ENCODE results near the gene BEGAIN. TPM values are rescaled to one million over a fixed set of nuclear protein-coding genes. Genes with fewer than 3 reads are reported as not detected.

The BEGAIN gene
- total and polyA plus RNA-seq, 2 donors (not counting 3 experiments of a cell fraction or from before 2014, with no cell fraction given), result 0.49 TPM; not detected in 1

DNA sequence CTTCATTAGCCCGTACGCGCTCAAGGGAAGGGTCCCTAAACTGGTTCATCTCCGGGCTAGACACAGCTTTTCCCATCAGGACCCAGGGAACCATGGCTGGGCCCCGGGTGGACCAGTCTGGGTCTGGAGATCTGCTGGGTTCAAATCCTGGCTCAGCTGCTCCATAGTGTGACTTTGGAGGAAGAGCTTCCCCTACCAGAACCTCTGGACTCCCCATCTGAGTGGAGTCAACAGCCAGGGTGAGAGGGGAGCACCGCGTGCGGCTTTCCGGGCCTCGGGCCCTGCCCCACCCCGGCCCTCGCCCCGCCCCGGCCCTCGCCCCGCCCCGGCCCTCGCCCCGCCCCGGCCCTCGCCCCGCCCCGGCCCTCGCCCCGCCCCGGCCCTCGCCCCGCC, 41.2 kb downstream of the BEGAIN start:
- H3K9me1 ChIP-seq (replicated peaks; ENCODE audit: control insufficient read depth, extremely low read depth, insufficient read depth, low read length), result no peaks in the 10 kb centered on the region
- ChIA-PET POLR2A (interaction anchor here (0.6 to 0.7 kb wide), 2 partner anchors 25 to 517 kb away, joined by 3 to 6 read pairs; no protein-coding TSS in a partner anchor), CTCF (interaction anchor here (1.0 to 1.5 kb wide), 4 partner anchors 10 to 162 kb away, joined by 4 to 9 read pairs (median 5); no protein-coding TSS in a partner anchor)
- intact Hi-C loops (cut with micrococcal nuclease) (loop anchor here (5.0 to 10.0 kb wide), 2 partner anchors 131 to 159 kb away; no protein-coding TSS in a partner anchor), dilution Hi-C loops (cut with MboI; ENCODE audit: extremely low pct_ligation_motif_present, low sequenced_read_pairs) (no loop called here)
- H3K36me3 ChIP-seq (ENCODE audit: control insufficient read depth in 2 of 2, extremely low read depth in 1 of 2, insufficient read depth in 2 of 2, low read length in 2 of 2), result no peaks in the 10 kb centered on the region
- no peak overlapping the region for H3K27ac ChIP-seq (ENCODE audit: insufficient read depth, low read depth, low read length)
- FAIRE-seq (peak; percentile 47), DNase-seq (ENCODE audit: low read depth, low spot score) (no peak)
- no peaks in the 10 kb centered on the region for H3K79me2 ChIP-seq (ENCODE audit: control insufficient read depth, insufficient read depth, low read length)
- no peaks in the 10 kb centered on the region for H3K27me3 ChIP-seq (ENCODE audit: control insufficient read depth in 2 of 2, insufficient read depth in 2 of 2, low read length in 2 of 2)
- no TSS peak for BruUV-seq (replicated peaks)
- peak overlapping the region; percentile 98 for H2AFZ ChIP-seq (ENCODE audit: low read depth, low read length)
- H3K4me3 ChIP-seq (replicated peaks in 1 of 3; ENCODE audit: insufficient read depth in 1 of 3, low read depth in 1 of 3, low read length in 3 of 3), result no peak overlapping the region
- no peaks in the 10 kb centered on the region for H4K20me1 ChIP-seq (replicated peaks; ENCODE audit: control insufficient read depth, extremely low read depth, insufficient read depth, low read length)
- no peak overlapping the region for H3K4me2 ChIP-seq (ENCODE audit: insufficient read depth, low read length)
- peaks cover 6% of the 10 kb centered on the region for H3K4me1 ChIP-seq (ENCODE audit: control insufficient read depth, extremely low read depth, insufficient read depth, low read length)
- H3K9me3 ChIP-seq (replicated peaks; ENCODE audit: control insufficient read depth, insufficient read depth, low read length), result no peaks in the 10 kb centered on the region
- TF ChIP-seq POLR2AphosphoS5 (IDR thresholded peaks at IDR 0.05; ENCODE audit: insufficient read depth, low read depth, low read length) (no peak), MYC (IDR thresholded peaks at IDR 0.05; ENCODE audit: low read depth, low read length) (no peak), EZH2 (IDR thresholded peaks at IDR 0.05; ENCODE audit: borderline replicate concordance, low read depth, low read length, severe bottlenecking) (no peak), GATA2 (IDR thresholded peaks at IDR 0.05; ENCODE audit: insufficient read depth, insufficient read length, low read depth, low read length) (no peak), FOS (IDR thresholded peaks at IDR 0.05; ENCODE audit: borderline replicate concordance, insufficient read depth, low read length) (no peak), POLR2A (IDR thresholded peaks at IDR 0.05; ENCODE audit: low read depth, low read length) (no peak), JUN (IDR thresholded peaks at IDR 0.05; ENCODE audit: borderline replicate concordance, insufficient read depth, insufficient read length, low read depth) (no peak)
- TF ChIP-seq, protein P1, sequence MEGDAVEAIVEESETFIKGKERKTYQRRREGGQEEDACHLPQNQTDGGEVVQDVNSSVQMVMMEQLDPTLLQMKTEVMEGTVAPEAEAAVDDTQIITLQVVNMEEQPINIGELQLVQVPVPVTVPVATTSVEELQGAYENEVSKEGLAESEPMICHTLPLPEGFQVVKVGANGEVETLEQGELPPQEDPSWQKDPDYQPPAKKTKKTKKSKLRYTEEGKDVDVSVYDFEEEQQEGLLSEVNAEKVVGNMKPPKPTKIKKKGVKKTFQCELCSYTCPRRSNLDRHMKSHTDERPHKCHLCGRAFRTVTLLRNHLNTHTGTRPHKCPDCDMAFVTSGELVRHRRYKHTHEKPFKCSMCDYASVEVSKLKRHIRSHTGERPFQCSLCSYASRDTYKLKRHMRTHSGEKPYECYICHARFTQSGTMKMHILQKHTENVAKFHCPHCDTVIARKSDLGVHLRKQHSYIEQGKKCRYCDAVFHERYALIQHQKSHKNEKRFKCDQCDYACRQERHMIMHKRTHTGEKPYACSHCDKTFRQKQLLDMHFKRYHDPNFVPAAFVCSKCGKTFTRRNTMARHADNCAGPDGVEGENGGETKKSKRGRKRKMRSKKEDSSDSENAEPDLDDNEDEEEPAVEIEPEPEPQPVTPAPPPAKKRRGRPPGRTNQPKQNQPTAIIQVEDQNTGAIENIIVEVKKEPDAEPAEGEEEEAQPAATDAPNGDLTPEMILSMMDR (IDR thresholded peaks at IDR 0.05; ENCODE audit: extremely low read depth in 1 of 2, insufficient read depth in 1 of 2, low read depth in 1 of 2, low read length in 2 of 2), result no peak
- TF ChIP-seq, protein P2, sequence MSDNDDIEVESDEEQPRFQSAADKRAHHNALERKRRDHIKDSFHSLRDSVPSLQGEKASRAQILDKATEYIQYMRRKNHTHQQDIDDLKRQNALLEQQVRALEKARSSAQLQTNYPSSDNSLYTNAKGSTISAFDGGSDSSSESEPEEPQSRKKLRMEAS (IDR thresholded peaks at IDR 0.05; ENCODE audit: insufficient read depth, insufficient read length), result no peak
- no peak overlapping the region for H3K9ac ChIP-seq (replicated peaks; ENCODE audit: extremely low read depth, insufficient read depth, low read length)
